Keratinocyte (primary cell): Measurements from ENCODE around the gene CARD6. TPM values are rescaled to one million over a fixed set of nuclear protein-coding genes. Genes with fewer than 3 reads are reported as not detected.

Experiments used
- DNase-seq: peaks from one replicate; pipeline ENCODE4 v3.0.0-alpha.2; 2011; ENCODE audit warnings: low read depth, missing footprints, low spot score
- FAIRE-seq: peaks from 2 replicates; lab custom pipeline; 2011; peaks lifted over from hg19 to GRCh38; lab: Jason Lieb, UNC
- H2AFZ ChIP-seq: 2 replicates; pipeline ENCODE4 v1.6.0; 2012; ENCODE audit warnings: low read length, control low read depth, inconsistent platforms; ENCODE audit not compliant: control insufficient read depth
- H3K27ac ChIP-seq: 2 replicates; pipeline ENCODE4 v1.5.1; 2011; ENCODE audit warnings: low read length; ENCODE audit not compliant: control insufficient read depth, insufficient read depth
- H3K27me3 ChIP-seq: 3 replicates; pipeline ENCODE4 v1.6.0; 2011; ENCODE audit warnings: low read length; ENCODE audit not compliant: control insufficient read depth, insufficient read depth; ENCODE audit errors: extremely low read depth
- H3K36me3 ChIP-seq, 2 experiments: 2 replicates in 1 of 2; 3 replicates in 1 of 2; pipeline ENCODE4 v1.5.1; 2011; ENCODE audit warnings: low read length in 2 of 2, mild to moderate bottlenecking in 1 of 2; ENCODE audit not compliant: control insufficient read depth in 2 of 2, insufficient read depth in 2 of 2; ENCODE audit errors: extremely low read depth in 1 of 2
- H3K4me1 ChIP-seq: 3 replicates; pipeline ENCODE4 v1.5.1; 2011; ENCODE audit warnings: low read length; ENCODE audit not compliant: control insufficient read depth, insufficient read depth; ENCODE audit errors: extremely low read depth
- H3K4me2 ChIP-seq: 3 replicates; pipeline ENCODE4 v1.6.0; 2011; ENCODE audit warnings: low read depth, low read length; ENCODE audit not compliant: control insufficient read depth, insufficient read depth; ENCODE audit errors: extremely low read depth
- H3K4me3 ChIP-seq, 3 experiments: fragments of 200-600 bp in 1 of 3; sonication (generic) in 1 of 3; 2 replicates in 2 of 3; 3 replicates in 1 of 3; pipeline ENCODE4 v1.5.1; 2011 to 2016; ENCODE audit warnings: low read length in 3 of 3, mild to moderate bottlenecking in 3 of 3, control low read depth in 2 of 3, inconsistent platforms in 1 of 3, low read depth in 1 of 3, mixed read lengths in 1 of 3, mixed run types in 1 of 3, moderate library complexity in 1 of 3; ENCODE audit not compliant: control insufficient read depth in 2 of 3, insufficient read depth in 2 of 3; ENCODE audit errors: extremely low read depth in 1 of 3
- H3K79me2 ChIP-seq: 2 replicates; pipeline ENCODE4 v1.6.0; 2012; ENCODE audit warnings: low read length; ENCODE audit not compliant: control insufficient read depth, insufficient read depth
- H3K9ac ChIP-seq: 3 replicates; pipeline ENCODE4 v1.6.0; 2011; ENCODE audit warnings: low read length; ENCODE audit not compliant: control insufficient read depth, insufficient read depth; ENCODE audit errors: extremely low read depth
- H3K9me1 ChIP-seq: 3 replicates; pipeline ENCODE4 v1.6.0; 2011; ENCODE audit warnings: low read length; ENCODE audit not compliant: control insufficient read depth, insufficient read depth; ENCODE audit errors: extremely low read depth
- H3K9me3 ChIP-seq: 2 replicates; pipeline ENCODE4 v1.5.1; 2012; ENCODE audit warnings: low read depth, low read length; ENCODE audit not compliant: control insufficient read depth
- H4K20me1 ChIP-seq: 3 replicates; pipeline ENCODE4 v1.6.0; 2011; ENCODE audit warnings: low read length; ENCODE audit not compliant: control insufficient read depth, insufficient read depth; ENCODE audit errors: extremely low read depth
- EZH2 ChIP-seq: IDR thresholded peaks from one replicate; pipeline ENCODE4 v1.6.1; 2012; ENCODE audit warnings: inconsistent platforms, mild to moderate bottlenecking, low read length, moderate library complexity
- dilution Hi-C: fragments of 300-500 bp; cut with MboI; formaldehyde crosslinking; loops from one replicate; pipeline ENCODE4 v1.7.0; 2020; ENCODE audit warnings: low sequenced_read_pairs; ENCODE audit not compliant: extremely low pct_ligation_motif_present
- polyA plus RNA-seq, 5 experiments: library from polyadenylated mRNA; depleted of rRNA in 3 of 5; stranded (reverse) in 3 of 5; stranded (forward) in 1 of 5; unstranded in 1 of 5; fragments of >200 nt; gene quantifications; 1 replicate in 1 of 5; 2 replicates in 3 of 5; 3 replicates in 1 of 5; pipeline versions ENCODE4 v1.2.1 to v1.2.3, GENCODE V29; 2011 to 2012; ENCODE audit warnings: missing spikeins in 2 of 5, low read depth in 1 of 5, low replicate concordance in 1 of 5
- TF ChIP-seq, protein P1 (sequence below), 3 experiments: IDR thresholded peaks in 1 of 3; conservative IDR thresholded peaks in 1 of 3; optimal IDR thresholded peaks in 1 of 3; 2 replicates in 2 of 3; 3 replicates in 1 of 3; pipeline versions ENCODE3 to v1.5.1; 2011; ENCODE audit warnings: low read length in 3 of 3, mild to moderate bottlenecking in 3 of 3, moderate library complexity in 2 of 3, control low read depth in 1 of 3, inconsistent platforms in 1 of 3; ENCODE audit not compliant: insufficient read depth in 2 of 3; ENCODE audit errors: extremely low read depth in 1 of 3

Gene CARD6
- polyA plus RNA-seq, 1 donor (not counting 4 experiments of a cell fraction or from before 2014, with no cell fraction given), result 4.4 TPM

DNA sequence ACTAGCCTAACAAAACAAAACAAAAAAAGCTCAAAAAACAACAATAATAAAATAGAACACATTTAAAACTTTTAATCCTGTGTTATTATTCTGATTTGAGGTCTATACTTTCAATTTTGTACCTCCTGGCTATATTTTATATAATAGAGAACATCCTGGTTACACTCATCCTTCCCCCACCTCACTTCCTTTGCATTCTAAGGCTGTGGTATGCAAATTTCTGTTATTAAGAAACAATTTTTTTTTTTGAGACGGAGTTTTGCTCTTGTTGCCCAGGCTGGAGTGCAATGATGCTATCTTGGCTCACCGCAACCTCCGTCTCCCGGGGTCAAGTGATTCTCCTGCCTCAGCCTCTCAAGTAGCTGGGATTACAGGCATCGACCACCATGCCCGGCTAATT lies 3.1 kb upstream of the CARD6 start:
- H3K79me2 ChIP-seq, result peaks cover 20% of the 10 kb centered on the region
- H3K4me1 ChIP-seq, result peaks cover 17% of the 10 kb centered on the region
- H3K9me1 ChIP-seq, result peaks cover 3% of the 10 kb centered on the region
- no peak overlapping the region for H3K9ac ChIP-seq
- H3K27me3 ChIP-seq, result no peaks in the 10 kb centered on the region
- H3K36me3 ChIP-seq, result peaks cover 9 to 13% of the 10 kb centered on the region in 2 experiments
- DNase-seq (no peak), FAIRE-seq (no peak)
- H4K20me1 ChIP-seq, result peaks cover 4% of the 10 kb centered on the region
- H3K9me3 ChIP-seq, result no peaks in the 10 kb centered on the region
- no peak for TF ChIP-seq EZH2
- TF ChIP-seq, protein P1, sequence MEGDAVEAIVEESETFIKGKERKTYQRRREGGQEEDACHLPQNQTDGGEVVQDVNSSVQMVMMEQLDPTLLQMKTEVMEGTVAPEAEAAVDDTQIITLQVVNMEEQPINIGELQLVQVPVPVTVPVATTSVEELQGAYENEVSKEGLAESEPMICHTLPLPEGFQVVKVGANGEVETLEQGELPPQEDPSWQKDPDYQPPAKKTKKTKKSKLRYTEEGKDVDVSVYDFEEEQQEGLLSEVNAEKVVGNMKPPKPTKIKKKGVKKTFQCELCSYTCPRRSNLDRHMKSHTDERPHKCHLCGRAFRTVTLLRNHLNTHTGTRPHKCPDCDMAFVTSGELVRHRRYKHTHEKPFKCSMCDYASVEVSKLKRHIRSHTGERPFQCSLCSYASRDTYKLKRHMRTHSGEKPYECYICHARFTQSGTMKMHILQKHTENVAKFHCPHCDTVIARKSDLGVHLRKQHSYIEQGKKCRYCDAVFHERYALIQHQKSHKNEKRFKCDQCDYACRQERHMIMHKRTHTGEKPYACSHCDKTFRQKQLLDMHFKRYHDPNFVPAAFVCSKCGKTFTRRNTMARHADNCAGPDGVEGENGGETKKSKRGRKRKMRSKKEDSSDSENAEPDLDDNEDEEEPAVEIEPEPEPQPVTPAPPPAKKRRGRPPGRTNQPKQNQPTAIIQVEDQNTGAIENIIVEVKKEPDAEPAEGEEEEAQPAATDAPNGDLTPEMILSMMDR (optimal IDR thresholded peaks at IDR 0.05 in 1 of 3, IDR thresholded peaks at IDR 0.05 in 1 of 3, conservative IDR thresholded peaks at IDR 0.05 in 1 of 3; ENCODE audit: extremely low read depth in 1 of 3, insufficient read depth in 2 of 3, low read length in 3 of 3), result no peak
- dilution Hi-C loops, result no loop called here
- no peak overlapping the region for H3K4me2 ChIP-seq
- H3K4me3 ChIP-seq, result no peak overlapping the region
- no peak overlapping the region for H2AFZ ChIP-seq
- no peak overlapping the region for H3K27ac ChIP-seq

DNA sequence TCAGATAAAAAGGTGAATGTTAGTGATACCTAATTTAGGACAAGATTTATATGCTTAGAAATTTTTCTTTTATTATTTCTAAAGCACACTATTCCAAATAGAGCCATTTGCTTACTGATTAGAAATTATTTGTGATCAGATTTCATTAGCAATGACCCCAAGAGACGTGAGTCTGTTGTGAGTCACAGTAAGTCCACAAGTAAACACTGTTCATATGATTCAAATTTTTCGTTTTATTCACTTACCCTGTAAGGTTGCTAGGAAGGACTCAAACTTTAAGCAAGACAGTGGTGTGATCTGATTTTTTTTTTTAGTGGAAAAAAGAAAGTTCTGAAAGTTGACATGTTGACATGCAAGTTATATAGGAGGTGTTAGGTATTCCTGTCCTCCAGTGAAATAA lies 1.2 kb downstream of the CARD6 start:
- FAIRE-seq (no peak), DNase-seq (no peak)
- H3K27me3 ChIP-seq, result no peaks in the 10 kb centered on the region
- no peak for TF ChIP-seq EZH2
- TF ChIP-seq, protein P1 (optimal IDR thresholded peaks at IDR 0.05 in 1 of 3, IDR thresholded peaks at IDR 0.05 in 1 of 3, conservative IDR thresholded peaks at IDR 0.05 in 1 of 3; ENCODE audit: extremely low read depth in 1 of 3, insufficient read depth in 2 of 3, low read length in 3 of 3), result no peak
- no peaks in the 10 kb centered on the region for H3K9me1 ChIP-seq
- no peak overlapping the region for H3K27ac ChIP-seq
- no peaks in the 10 kb centered on the region for H3K9me3 ChIP-seq
- peak overlapping the region in 1 of 3 experiments; percentile 32 for H3K4me3 ChIP-seq
- dilution Hi-C loops, result no loop called here
- H3K4me1 ChIP-seq, result peaks cover 4% of the 10 kb centered on the region
- H3K9ac ChIP-seq, result no peak overlapping the region
- no peaks in the 10 kb centered on the region for H4K20me1 ChIP-seq
- H3K79me2 ChIP-seq, result no peaks in the 10 kb centered on the region
- no peaks in the 10 kb centered on the region for H3K36me3 ChIP-seq
- H3K4me2 ChIP-seq, result peak overlapping the region; percentile 69
- no peak overlapping the region for H2AFZ ChIP-seq
